K562 (cell line): ENCODE measurements around the gene TSEN54.

Experiments
- ATF6 ChIP-seq: sonication (generic); formaldehyde crosslinking; IDR thresholded peaks from 2 replicates; pipeline ENCODE4 v1.4.0; 2020; ENCODE audit warnings: mild to moderate bottlenecking, missing genetic modification reagents
- FOXP1 ChIP-seq: sonication (generic); formaldehyde crosslinking; IDR thresholded peaks from 2 replicates; pipeline ENCODE4 v1.8.0; 2022; ENCODE audit warnings: mild to moderate bottlenecking, missing genetic modification reagents
- POLR2AphosphoS2 ChIP-seq: IDR thresholded peaks from 2 replicates; pipeline ENCODE4 v1.6.1; 2012; ENCODE audit warnings: low read length, improper control_type of control experiment
- SMC3 ChIP-seq: conservative IDR thresholded peaks from 2 replicates; pipeline ENCODE4 v1.6.1; 2011; ENCODE audit warnings: low read depth, low read length, improper control_type of control experiment; ENCODE audit not compliant: insufficient read depth
- SPI1 ChIP-seq: IDR thresholded peaks from 2 replicates; pipeline ENCODE4 v1.6.1; 2011; ENCODE audit warnings: low read depth, low read length, control low read depth, borderline replicate concordance
- TAF1 ChIP-seq: IDR thresholded peaks from 2 replicates; pipeline ENCODE4 v1.6.1; 2011; ENCODE audit warnings: mild to moderate bottlenecking, low read length, moderate library complexity; ENCODE audit not compliant: insufficient read depth, control insufficient read depth, severe bottlenecking; ENCODE audit errors: extremely low read depth
- ZNF407 ChIP-seq: fragments of 450-650 bp; IDR thresholded peaks from 2 replicates; pipeline ENCODE4 v1.6.1; 2016; ENCODE audit warnings: low read depth

DNA sequence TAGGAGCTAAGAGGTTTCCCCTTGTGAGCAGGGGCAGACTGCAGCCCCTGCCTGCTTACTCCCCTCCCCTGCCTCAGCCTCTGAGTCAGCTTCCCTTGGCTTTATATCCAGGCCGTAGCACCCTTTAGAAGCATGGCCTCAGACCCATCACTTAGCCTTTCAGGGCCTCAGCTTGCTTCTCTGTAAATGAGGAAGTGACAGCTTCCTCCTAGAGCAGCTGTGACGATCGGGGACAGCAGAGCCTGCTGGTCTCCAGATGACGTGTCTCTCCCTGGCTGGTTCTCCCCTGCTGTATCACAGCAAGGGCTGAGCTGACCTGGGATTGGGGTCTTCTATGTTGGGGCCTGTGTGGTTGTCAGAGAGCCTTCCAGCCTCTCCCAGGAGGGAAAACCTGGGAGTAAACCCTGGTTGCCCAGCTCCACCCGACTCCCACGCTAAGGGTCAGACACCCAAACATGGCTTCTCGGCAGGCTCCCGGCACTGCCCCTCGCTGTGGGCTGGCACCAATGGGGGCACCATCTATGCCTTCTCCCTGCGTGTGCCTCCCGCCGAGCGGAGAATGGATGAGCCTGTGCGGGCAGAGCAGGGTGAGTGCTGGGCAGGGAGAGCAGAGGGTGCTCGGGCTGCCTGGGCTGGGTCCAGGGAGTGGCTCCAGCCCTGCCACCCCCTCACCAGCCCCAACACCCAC, 55.0 kb downstream of the TSEN54 start:
- no peak for TF ChIP-seq FOXP1 (CRISPR knock-in tag)
- no peak for TF ChIP-seq POLR2AphosphoS2
- no peak for TF ChIP-seq ATF6 (CRISPR knock-in tag)
- peak; percentile 100 for TF ChIP-seq SPI1
- no peak for TF ChIP-seq TAF1
- no peak for TF ChIP-seq SMC3
- no peak for TF ChIP-seq ZNF407
